ENCODE data around the gene SPAG7. TPM values are rescaled to one million over a fixed set of nuclear protein-coding genes. Genes with fewer than 3 reads are reported as not detected.
"Not testable (repeated sequence)": the region's sequence is repeated elsewhere in the genome, so short reads cannot be mapped to it uniquely, and the experiment has no call there.

The SPAG7 gene
- total RNA-seq, 1 experiment from 2014 or later = 55.3 TPM

- in situ Hi-C loops (cut with HindIII; ENCODE audit: low pct_unique_long_range_greater_than_20kb, low sequenced_read_pairs) = no loop called here
- DNase-seq (ENCODE audit: low read depth, low spot score) = no peak
These were observed 35.7 kb downstream of the SPAG7 start, which contains the start of gene GP1BA for GRCh38 chr17:4931963-4932362. Gene GP1BA (plus strand): TSS chr17:4932277. CDS start chr17:4932605, 328 bp downstream.

GRCh38 chr17:4928881-4929280 is 38.7 kb downstream of the SPAG7 start:
- in situ Hi-C loops (cut with HindIII; ENCODE audit: low pct_unique_long_range_greater_than_20kb, low sequenced_read_pairs) = no loop called here
- DNase-seq (ENCODE audit: low read depth, low spot score) = no peak

GRCh38 chr17:4926577-4927335 is 40.9 kb downstream of the SPAG7 start:
- in situ Hi-C loops (cut with HindIII; ENCODE audit: low pct_unique_long_range_greater_than_20kb, low sequenced_read_pairs); DNase-seq (ENCODE audit: low read depth, low spot score): not testable (repeated sequence)

GRCh38 chr17:4921320-4921719 is 46.3 kb downstream of the SPAG7 start:
- in situ Hi-C loops (cut with HindIII; ENCODE audit: low pct_unique_long_range_greater_than_20kb, low sequenced_read_pairs) = no loop called here
- DNase-seq (ENCODE audit: low read depth, low spot score) = no peak

GRCh38 chr17:4920351-4921048 is 47.1 kb downstream of the SPAG7 start:
- in situ Hi-C loops (cut with HindIII; ENCODE audit: low pct_unique_long_range_greater_than_20kb, low sequenced_read_pairs) = no loop called here
- DNase-seq (ENCODE audit: low read depth, low spot score) = no peak

- in situ Hi-C loops (cut with HindIII; ENCODE audit: low pct_unique_long_range_greater_than_20kb, low sequenced_read_pairs) = no loop called here
- DNase-seq (ENCODE audit: low read depth, low spot score) = no peak
These were observed 48.0 kb downstream of the SPAG7 start for GRCh38 chr17:4919511-4920047.

GRCh38 chr17:4914551-4914950 is 53.1 kb downstream of the SPAG7 start:
- DNase-seq (ENCODE audit: low read depth, low spot score); in situ Hi-C loops (cut with HindIII; ENCODE audit: low pct_unique_long_range_greater_than_20kb, low sequenced_read_pairs): not testable (repeated sequence)

GRCh38 chr17:4913994-4914393 is 53.6 kb downstream of the SPAG7 start:
- in situ Hi-C loops (cut with HindIII; ENCODE audit: low pct_unique_long_range_greater_than_20kb, low sequenced_read_pairs) = no loop called here

More at GRCh38 chr17:4913994-4914393, 53.6 kb downstream of the SPAG7 start:
- DNase-seq (ENCODE audit: low read depth, low spot score) = peak; percentile 19

Small RNAs within 50 kb of the gene (small RNA-seq; reads per million reads assigned to genes)
- gene MIR6864 = 0 reads per million in 2 experiments
- gene MIR6865 = 0 reads per million in 2 experiments

Other genes starting within 250 kb of the SPAG7 start
- 26.3 and 32.0 TPM in 2 replicates for gene MED11, start 236.4 kb downstream of the SPAG7 start, total RNA-seq (2014; rRNA removed; shearing (Covaris generic))
- 0.11 TPM in 1 of 2 replicates, not detected in the other for gene ZMYND15, start 228.0 kb downstream of the SPAG7 start, total RNA-seq (2014; rRNA removed; shearing (Covaris generic))
- gene CXCL16, start 227.9 kb downstream of the SPAG7 start, total RNA-seq (2014; rRNA removed; shearing (Covaris generic)) = 10.0 and 10.7 TPM in 2 replicates
- not detected in 2 replicates for gene TM4SF5, start 195.9 kb downstream of the SPAG7 start, total RNA-seq (2014; rRNA removed; shearing (Covaris generic))
- gene VMO1, start 181.5 kb downstream of the SPAG7 start, total RNA-seq (2014; rRNA removed; shearing (Covaris generic)) = not detected in 2 replicates
- gene GLTPD2, start 178.9 kb downstream of the SPAG7 start, total RNA-seq (2014; rRNA removed; shearing (Covaris generic)) = not detected in 2 replicates
- 171 and 190 TPM in 2 replicates for gene PSMB6, start 171.7 kb downstream of the SPAG7 start, total RNA-seq (2014; rRNA removed; shearing (Covaris generic))
- gene PLD2, start 160.7 kb downstream of the SPAG7 start, total RNA-seq (2014; rRNA removed; shearing (Covaris generic)) = 10.2 and 10.5 TPM in 2 replicates
- gene MINK1, start 134.5 kb downstream of the SPAG7 start, total RNA-seq (2014; rRNA removed; shearing (Covaris generic)) = 18.7 and 19.5 TPM in 2 replicates
- not detected in 2 replicates for gene C17orf107, start 68.3 kb downstream of the SPAG7 start, total RNA-seq (2014; rRNA removed; shearing (Covaris generic))
- gene CHRNE, start 64.7 kb downstream of the SPAG7 start, total RNA-seq (2014; rRNA removed; shearing (Covaris generic)) = 0.11 TPM in 1 of 2 replicates, not detected in the other
- gene GP1BA, start 35.5 kb downstream of the SPAG7 start, total RNA-seq (2014; rRNA removed; shearing (Covaris generic)) = not detected in 2 replicates
- gene SLC25A11, start 27.8 kb downstream of the SPAG7 start, total RNA-seq (2014; rRNA removed; shearing (Covaris generic)) = 115 and 129 TPM in 2 replicates
- gene RNF167, start 27.5 kb downstream of the SPAG7 start, total RNA-seq (2014; rRNA removed; shearing (Covaris generic)) = 30.6 and 38.3 TPM in 2 replicates
- gene PFN1, start 19.3 kb downstream of the SPAG7 start, total RNA-seq (2014; rRNA removed; shearing (Covaris generic)) = 714 and 787 TPM in 2 replicates
- gene ENO3, start 16.7 kb downstream of the SPAG7 start, total RNA-seq (2014; rRNA removed; shearing (Covaris generic)) = 3.6 and 4.3 TPM in 2 replicates
- gene CAMTA2, start 19.9 kb upstream of the SPAG7 start, total RNA-seq (2014; rRNA removed; shearing (Covaris generic)) = 4.4 and 5.6 TPM in 2 replicates
- gene INCA1, start 29.7 kb upstream of the SPAG7 start, total RNA-seq (2014; rRNA removed; shearing (Covaris generic)) = 0.16 and 0.24 TPM in 2 replicates
- 48.2 and 54.7 TPM in 2 replicates for gene KIF1C, start 30.1 kb upstream of the SPAG7 start, total RNA-seq (2014; rRNA removed; shearing (Covaris generic))
- not detected in 2 replicates for gene SLC52A1, start 67.6 kb upstream of the SPAG7 start, total RNA-seq (2014; rRNA removed; shearing (Covaris generic))
- 0.19 TPM in 1 of 2 replicates, not detected in the other for gene ZFP3, start 110.7 kb upstream of the SPAG7 start, total RNA-seq (2014; rRNA removed; shearing (Covaris generic))
- 7.1 and 7.4 TPM in 2 replicates for gene ZNF232, start 144.1 kb upstream of the SPAG7 start, total RNA-seq (2014; rRNA removed; shearing (Covaris generic))
- gene USP6, start 148.2 kb upstream of the SPAG7 start, total RNA-seq (2014; rRNA removed; shearing (Covaris generic)) = not detected in 2 replicates
- gene ZNF594, start 224.1 kb upstream of the SPAG7 start, total RNA-seq (2014; rRNA removed; shearing (Covaris generic)) = 5.7 and 7.5 TPM in 2 replicates